Right lobe of liver (tissue), 6 donors: ENCODE results near the gene NT5C1A. TPM values are rescaled to one million over a fixed set of nuclear protein-coding genes. Genes with fewer than 3 reads are reported as not detected.

ENCODE experiments used
- ATAC-seq, 4 donors: fragments of 200-7000 bp; cut with Tn5 transposase; one replicate each; pipeline ENCODE4 v1.9.1; 2020; ENCODE audit warnings: mild to moderate bottlenecking in 4 of 4, moderate library complexity in 4 of 4
- DNase-seq, 3 donors: peaks; one replicate each; pipeline ENCODE4 v3.0.0-alpha.2; 2020
- H3K27ac ChIP-seq, 3 donors: fragments of 200-600 bp; one replicate each; pipeline ENCODE4 v1.8.0; 2022
- H3K27me3 ChIP-seq, 2 donors: fragments of 200-600 bp; one replicate each; pipeline ENCODE4 v1.8.0; 2022
- H3K36me3 ChIP-seq, 4 donors: fragments of 200-600 bp; sonication (generic) in 1 of 4; one replicate each; pipeline versions ENCODE4 v1.5.1 to v1.8.0; 2017 to 2022; ENCODE audit warnings: control low read depth in 1 of 4
- H3K4me1 ChIP-seq, 4 donors: fragments of 200-600 bp; sonication (generic) in 1 of 4; one replicate each; pipeline versions ENCODE4 v1.5.1 to v1.8.0; 2017 to 2022; ENCODE audit warnings: control low read depth in 1 of 4
- H3K4me3 ChIP-seq, 3 donors: fragments of 200-600 bp; one replicate each; pipeline ENCODE4 v1.8.0; 2022
- H3K9me3 ChIP-seq, 4 donors: fragments of 200-600 bp; sonication (generic) in 1 of 4; one replicate each; pipeline versions ENCODE4 v1.5.1 to v1.8.0; 2017 to 2022; ENCODE audit warnings: control low read depth in 1 of 4
- POLR2A ChIP-seq: fragments of 450-650 bp; IDR thresholded peaks from one replicate; pipeline ENCODE4 v1.6.1; 2017; ENCODE audit warnings: antibody characterized with exemption, mild to moderate bottlenecking
- WGBS: methylation state at CpG from one replicate; pipeline ENCODE4 v1.1.6; 2018; ENCODE audit warnings: low coverage, low lambda C conversion rate; ENCODE audit not compliant: insufficient coverage; ENCODE audit errors: missing lambda C conversion rate; 5-methylcytosine and 5-hydroxymethylcytosine counted together
- intact Hi-C, 2 donors: fragments of 100-400 bp; cut with DNase I; formaldehyde crosslinking; loops; one replicate each; pipeline versions ENCODE4 v1.11.2 to v1.14.1; 2022
- long read RNA-seq: library from polyadenylated mRNA; unstranded; transcript quantifications from one replicate; pipeline ENCODE4 v2.0.0, GENCODE V29; 2019
- total RNA-seq, 6 experiments: library from RNA; depleted of rRNA in 2 of 6; stranded (reverse); fragments of >200 nt in 2 of 6; fragmentation: NEBNext Ultra II Directional in 3 of 6; extraction: Animal tissue kit (Norgen Biotek cat#: 25700) in 3 of 6; gene quantifications; one replicate each; pipeline versions ENCODE4 v1.1.0 to v1.2.4, GENCODE V29; 2016 to 2023
- TF ChIP-seq, protein P1 (sequence below), 4 donors: fragments of 200-600 bp in 3 of 4; fragments of 450-650 bp in 1 of 4; IDR thresholded peaks; one replicate each; pipeline versions ENCODE4 v1.5.1 to v1.8.0; 2016 to 2022; ENCODE audit warnings: antibody characterized with exemption in 4 of 4, mild to moderate bottlenecking in 2 of 4
- donor health status: DM: no; HTN: yes; CAD: no.
- donor health status: DM: no; HTN: no; CAD: no.
- donor health status: DM: no; HTN: no; CAD: no.
- donor health status: DM: no; HTN: yes; CAD: no.
- donor health status: DM: no; HTN: yes; CAD: no.

The NT5C1A gene
- not detected for total RNA-seq
- long read RNA-seq, result 0 reads

DNA sequence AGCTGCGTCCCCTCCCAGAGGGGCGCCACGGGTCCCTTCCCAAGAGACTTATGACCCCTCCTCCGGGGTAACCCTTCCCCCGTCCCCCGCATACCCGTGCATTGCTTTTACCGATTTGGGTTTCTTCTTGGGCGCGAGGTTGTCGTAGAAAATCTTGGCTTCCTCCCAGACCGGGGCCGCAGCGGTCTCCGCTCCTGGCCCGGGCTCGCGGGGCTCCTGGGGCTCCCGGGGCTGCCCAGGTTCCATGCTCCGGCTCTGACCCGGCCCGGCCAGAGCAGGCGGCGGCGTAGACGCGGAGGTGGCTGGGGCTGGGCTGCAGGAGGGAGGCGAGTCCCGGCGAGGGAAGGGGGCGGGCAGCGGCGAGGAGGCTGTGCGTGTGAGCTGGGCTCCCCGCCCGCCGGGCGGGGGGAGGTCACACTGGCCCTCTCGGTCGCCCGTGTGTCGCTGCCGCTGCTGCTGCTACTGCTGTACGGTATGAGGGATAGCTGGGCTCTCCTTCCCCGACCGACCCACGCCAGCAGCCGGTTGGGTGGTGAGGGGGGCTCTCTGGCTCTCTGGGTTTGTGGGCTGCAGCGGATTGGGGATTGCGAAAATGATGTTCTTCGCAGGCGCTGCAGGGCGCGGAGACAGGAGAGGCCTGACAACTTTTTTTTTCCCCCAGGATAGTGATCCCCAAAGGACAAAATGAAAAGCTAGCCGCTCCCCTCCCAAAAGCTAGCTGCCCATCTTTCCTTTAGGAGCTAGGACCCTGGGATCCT, at the start of gene NT5C1A:
Gene NT5C1A (minus strand): TSS at position 315 of the 758 bp plus-strand sequence. CDS start 69 bp downstream, at position 246.
- DNase-seq (peak in 1 of 3 donors; percentile 42), ATAC-seq (peak; percentile 52 to 73 (median 66))
- Histone ChIP-seq H3K4me1 (peaks cover 0 to 13% (median 0%) of the 10 kb centered on the region in 4 donors), H3K36me3 (no peaks in the 10 kb centered on the region), H3K4me3 (peak within 1 kb of the TSS; percentile 25 to 36 (median 26)), H3K27me3 (peaks cover 0 to 7% of the 10 kb centered on the region in 2 donors), H3K27ac (no peak within 1 kb of the TSS), H3K9me3 (no peaks in the 10 kb centered on the region)
- no peak for TF ChIP-seq POLR2A
- TF ChIP-seq, protein P1, sequence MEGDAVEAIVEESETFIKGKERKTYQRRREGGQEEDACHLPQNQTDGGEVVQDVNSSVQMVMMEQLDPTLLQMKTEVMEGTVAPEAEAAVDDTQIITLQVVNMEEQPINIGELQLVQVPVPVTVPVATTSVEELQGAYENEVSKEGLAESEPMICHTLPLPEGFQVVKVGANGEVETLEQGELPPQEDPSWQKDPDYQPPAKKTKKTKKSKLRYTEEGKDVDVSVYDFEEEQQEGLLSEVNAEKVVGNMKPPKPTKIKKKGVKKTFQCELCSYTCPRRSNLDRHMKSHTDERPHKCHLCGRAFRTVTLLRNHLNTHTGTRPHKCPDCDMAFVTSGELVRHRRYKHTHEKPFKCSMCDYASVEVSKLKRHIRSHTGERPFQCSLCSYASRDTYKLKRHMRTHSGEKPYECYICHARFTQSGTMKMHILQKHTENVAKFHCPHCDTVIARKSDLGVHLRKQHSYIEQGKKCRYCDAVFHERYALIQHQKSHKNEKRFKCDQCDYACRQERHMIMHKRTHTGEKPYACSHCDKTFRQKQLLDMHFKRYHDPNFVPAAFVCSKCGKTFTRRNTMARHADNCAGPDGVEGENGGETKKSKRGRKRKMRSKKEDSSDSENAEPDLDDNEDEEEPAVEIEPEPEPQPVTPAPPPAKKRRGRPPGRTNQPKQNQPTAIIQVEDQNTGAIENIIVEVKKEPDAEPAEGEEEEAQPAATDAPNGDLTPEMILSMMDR (IDR thresholded peaks at IDR 0.05), result no peak
- WGBS, result 6% methylated on average over 20 of the region's 55 CpGs
- intact Hi-C loops, result no loop called here

- Histone ChIP-seq H3K9me3 (no peaks in the 10 kb centered on the region), H3K36me3 (no peaks in the 10 kb centered on the region), H3K4me1 (no peaks in the 10 kb centered on the region), H3K27ac (no peak overlapping the region), H3K27me3 (no peaks in the 10 kb centered on the region), H3K4me3 (no peak overlapping the region)
- no peak for TF ChIP-seq POLR2A
- TF ChIP-seq, protein P1 (IDR thresholded peaks at IDR 0.05), result no peak
- DNase-seq, result no peak
- ATAC-seq, result no peak
- intact Hi-C loops, result loop anchor here in 1 of 2 donors (10.0 kb wide), 1 partner anchor 117 kb away; no protein-coding TSS in a partner anchor
Measured at GRCh38 chr1:39721664-39722063, 49.8 kb upstream of the NT5C1A start.

- Histone ChIP-seq H3K27ac (no peak overlapping the region), H3K4me1 (no peaks in the 10 kb centered on the region), H3K4me3 (no peak overlapping the region), H3K36me3 (no peaks in the 10 kb centered on the region), H3K9me3 (no peaks in the 10 kb centered on the region), H3K27me3 (no peaks in the 10 kb centered on the region)
- ATAC-seq (peak; percentile 76 to 94 (median 83)), DNase-seq (no peak)
- WGBS, result 33% methylated on average over 7 of the region's 7 CpGs
- no peak for TF ChIP-seq POLR2A
- TF ChIP-seq, protein P1 (IDR thresholded peaks at IDR 0.05), result peak; percentile 72 to 81 (median 76)
- intact Hi-C loops, result loop anchor here in 1 of 2 donors (10.0 kb wide), 1 partner anchor 116 kb away; no protein-coding TSS in a partner anchor
Measured at GRCh38 chr1:39720094-39720999, 48.4 kb upstream of the NT5C1A start.

DNA sequence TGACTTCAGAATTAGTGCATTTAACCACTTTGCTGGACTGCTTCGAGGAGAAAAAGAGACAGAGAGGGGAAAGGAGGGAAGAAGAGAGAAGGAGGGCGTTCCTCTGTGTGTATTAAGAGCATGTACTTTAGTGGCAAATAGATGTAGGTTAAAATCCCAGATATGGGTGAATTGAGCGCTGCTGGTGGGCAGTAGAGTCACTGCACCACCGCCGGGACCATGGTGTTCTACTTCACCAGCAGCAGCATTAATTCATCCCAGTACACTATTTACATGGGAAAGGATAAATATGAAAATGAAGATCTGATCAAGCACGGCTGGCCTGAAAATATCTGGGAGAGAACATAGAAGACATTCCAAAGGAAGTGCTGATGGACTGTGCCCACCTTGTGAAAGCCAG, 45.9 kb upstream of the NT5C1A start:
- TF ChIP-seq, protein P1 (IDR thresholded peaks at IDR 0.05), result no peak
- no peak for TF ChIP-seq POLR2A
- ATAC-seq, result no peak
- no peaks in the 10 kb centered on the region for H3K36me3 ChIP-seq
- 40% methylated on average over 6 of the region's 6 CpGs for WGBS
- no peaks in the 10 kb centered on the region for H3K4me1 ChIP-seq
- no peaks in the 10 kb centered on the region for H3K27me3 ChIP-seq
- intact Hi-C loops, result loop anchor here in 1 of 2 donors (10.0 kb wide), 1 partner anchor 113 kb away; no protein-coding TSS in a partner anchor
- no peak overlapping the region for H3K4me3 ChIP-seq
- H3K27ac ChIP-seq, result no peak overlapping the region
- no peak for DNase-seq
- H3K9me3 ChIP-seq, result no peaks in the 10 kb centered on the region
